ENCODE results near the gene MCCD1.

- TF ChIP-seq CTCF (IDR thresholded peaks at IDR 0.05): no peak
- no peak for TF ChIP-seq POLR2AphosphoS5 (IDR thresholded peaks at IDR 0.05)
- no peak for TF ChIP-seq POLR2A (IDR thresholded peaks at IDR 0.05)
Observed at GRCh38 chr6:31579119-31579505, 50.4 kb downstream of the MCCD1 start.

Data from suprapubic skin (tissue), 4 donors.